CD14-positive monocyte (primary cell): ENCODE measurements around the gene VWA5B1. TPM values are rescaled to one million over a fixed set of nuclear protein-coding genes. Genes with fewer than 3 reads are reported as not detected.

Experiments
- DNase-seq, 3 donors: peaks; one replicate each; pipeline ENCODE4 v3.0.0-alpha.2; 2011 to 2022
- H2AFZ ChIP-seq: 2 replicates; pipeline ENCODE4 v1.6.0; 2012; ENCODE audit warnings: mild to moderate bottlenecking, low read depth, low read length, inconsistent platforms; ENCODE audit not compliant: insufficient read depth, poor library complexity, severe bottlenecking
- H3K27ac ChIP-seq, 2 donors: 1 replicate in 1 of 2; 2 replicates in 1 of 2; pipeline ENCODE4 v1.5.1; 2012 to 2013; ENCODE audit warnings: low read length in 2 of 2, control low read depth in 1 of 2, inconsistent platforms in 1 of 2, low read depth in 1 of 2, mild to moderate bottlenecking in 1 of 2
- H3K27me3 ChIP-seq, 2 donors: one replicate each; pipeline versions ENCODE4 v1.6.0 to v1.6.1; 2011 to 2013; ENCODE audit warnings: low read length in 2 of 2; ENCODE audit not compliant: control insufficient read depth in 2 of 2, insufficient read depth in 2 of 2
- H3K36me3 ChIP-seq, 2 donors: replicated peaks in 1 of 2; 1 replicate in 1 of 2; 2 replicates in 1 of 2; pipeline versions ENCODE4 v1.5.1 to v1.6.1; 2012 to 2013; ENCODE audit warnings: low read length in 2 of 2, control low read depth in 1 of 2, inconsistent platforms in 1 of 2, mild to moderate bottlenecking in 1 of 2; ENCODE audit not compliant: insufficient read depth in 2 of 2, control insufficient read depth in 1 of 2
- H3K4me1 ChIP-seq, 2 donors: 1 replicate in 1 of 2; 2 replicates in 1 of 2; pipeline versions ENCODE4 v1.5.1 to v1.6.1; 2012 to 2013; ENCODE audit warnings: low read length in 2 of 2, control low read depth in 1 of 2, inconsistent platforms in 1 of 2, mild to moderate bottlenecking in 1 of 2, moderate library complexity in 1 of 2; ENCODE audit not compliant: insufficient read depth in 2 of 2, control insufficient read depth in 1 of 2
- H3K4me2 ChIP-seq: replicated peaks from 2 replicates; pipeline ENCODE3; 2012; ENCODE audit warnings: low read length, moderate library complexity, mild to moderate bottlenecking; ENCODE audit not compliant: poor library complexity, severe bottlenecking; ENCODE audit errors: extremely low read depth
- H3K4me3 ChIP-seq, 3 experiments: fragments of 200-600 bp in 1 of 3; sonication (generic) in 1 of 3; replicated peaks in 1 of 3; 1 replicate in 2 of 3; 2 replicates in 1 of 3; pipeline ENCODE4 v1.5.1; 2011 to 2013; ENCODE audit warnings: low read length in 3 of 3, mild to moderate bottlenecking in 3 of 3, control low read depth in 2 of 3, low read depth in 2 of 3, inconsistent platforms in 1 of 3, moderate library complexity in 1 of 3
- H3K79me2 ChIP-seq: 2 replicates; pipeline ENCODE4 v1.6.0; 2012; ENCODE audit warnings: mild to moderate bottlenecking, control low read depth, inconsistent platforms, low read length, moderate library complexity; ENCODE audit not compliant: insufficient read depth
- H3K9ac ChIP-seq: 2 replicates; pipeline ENCODE4 v1.6.0; 2017; ENCODE audit warnings: low read length, mild to moderate bottlenecking; ENCODE audit not compliant: insufficient read depth, poor library complexity, severe bottlenecking
- H3K9me3 ChIP-seq, 2 donors: replicated peaks in 1 of 2; 1 replicate in 1 of 2; 2 replicates in 1 of 2; pipeline versions ENCODE4 v1.5.1 to v1.6.1; 2012 to 2013; ENCODE audit warnings: low read length in 2 of 2, control low read depth in 1 of 2; ENCODE audit not compliant: control insufficient read depth in 1 of 2, insufficient read depth in 1 of 2
- H4K20me1 ChIP-seq: 2 replicates; pipeline ENCODE4 v1.6.0; 2012; ENCODE audit warnings: mild to moderate bottlenecking, low read length, control low read depth, moderate library complexity; ENCODE audit not compliant: insufficient read depth
- H3K27ac Mint-ChIP-seq, 7 donors: one replicate each; pipeline ENCODE4 v1.8.0; 2020; ENCODE audit warnings: mild to moderate bottlenecking in 7 of 7, mixed read lengths in 7 of 7, moderate library complexity in 6 of 7, inconsistent platforms in 2 of 7
- H3K27me3 Mint-ChIP-seq, 3 donors: one replicate each; pipeline ENCODE4 v1.8.0; 2021 to 2022; ENCODE audit warnings: low read depth in 3 of 3, mild to moderate bottlenecking in 3 of 3, mixed read lengths in 3 of 3, moderate library complexity in 3 of 3, inconsistent platforms in 1 of 3
- H3K36me3 Mint-ChIP-seq, 2 donors: one replicate each; pipeline ENCODE4 v1.8.0; 2020; ENCODE audit warnings: mixed read lengths in 2 of 2, inconsistent platforms in 1 of 2, mild to moderate bottlenecking in 1 of 2
- H3K4me1 Mint-ChIP-seq: one replicate; pipeline ENCODE4 v1.8.0; 2020; ENCODE audit warnings: mild to moderate bottlenecking, mixed read lengths
- H3K4me3 Mint-ChIP-seq, 2 donors: one replicate each; pipeline ENCODE4 v1.8.0; 2020; ENCODE audit warnings: mild to moderate bottlenecking in 2 of 2, mixed read lengths in 2 of 2, moderate library complexity in 1 of 2
- H3K9me3 Mint-ChIP-seq, 7 donors: one replicate each; pipeline ENCODE4 v1.8.0; 2020 to 2022; ENCODE audit warnings: mixed read lengths in 7 of 7, mild to moderate bottlenecking in 6 of 7, moderate library complexity in 6 of 7, inconsistent platforms in 2 of 7
- CTCF ChIP-seq: fragments of 200-600 bp; IDR thresholded peaks from one replicate; pipeline ENCODE4 v1.8.0; 2022; ENCODE audit warnings: antibody characterized with exemption, mild to moderate bottlenecking
- WGBS: methylation state at CpG from one replicate; pipeline ENCODE4 v1.1.5; 2013; ENCODE audit warnings: missing lambda C conversion rate; ENCODE audit not compliant: insufficient coverage; 5-methylcytosine and 5-hydroxymethylcytosine counted together
- intact Hi-C, 2 donors: fragments of 100-400 bp; cut with micrococcal nuclease; formaldehyde crosslinking; loops; one replicate each; pipeline versions ENCODE4 v1.15.0 to v1.15.1; 2023
- polyA plus RNA-seq, 3 donors: library from polyadenylated mRNA; depleted of rRNA in 1 of 3; unstranded in 2 of 3; stranded (reverse) in 1 of 3; fragments of 300-500 nt in 2 of 3; fragments of >200 nt in 1 of 3; fragmentation: Illumina TruSeq in 2 of 3; gene quantifications; 1 replicate in 2 of 3; 2 replicates in 1 of 3; pipeline ENCODE4 v1.2.3, GENCODE V29; 2012 to 2021

Gene VWA5B1
- polyA plus RNA-seq, 3 donors = not detected

GRCh38 chr1:20382711-20383110 is 92.0 kb downstream of the VWA5B1 start:
- no peaks in the 10 kb centered on the region for H3K4me1 Mint-ChIP-seq
- Histone ChIP-seq H3K4me1 (no peaks in the 10 kb centered on the region), H2AFZ (no peak overlapping the region), H3K27me3 (peaks cover 0 to 19% of the 10 kb centered on the region in 2 donors), H3K4me2 (no peak overlapping the region), H3K36me3 (no peaks in the 10 kb centered on the region), H3K79me2 (no peaks in the 10 kb centered on the region), H3K4me3 (no peak overlapping the region), H3K9me3 (no peaks in the 10 kb centered on the region), H3K9ac (no peak overlapping the region), H3K27ac (no peak overlapping the region), H4K20me1 (no peaks in the 10 kb centered on the region)
- H3K27me3 Mint-ChIP-seq = peaks cover 28 to 43% (median 35%) of the 10 kb centered on the region in 3 donors
- H3K4me3 Mint-ChIP-seq = no peak overlapping the region
- no peak for DNase-seq
- no peaks in the 10 kb centered on the region for H3K36me3 Mint-ChIP-seq
- no peak for TF ChIP-seq CTCF
- intact Hi-C loops = no loop called here
- H3K9me3 Mint-ChIP-seq = no peaks in the 10 kb centered on the region
- no CpG with 5 or more reads among the region's 8 CpGs for WGBS
- H3K27ac Mint-ChIP-seq = no peak overlapping the region

- H3K4me1 ChIP-seq = no peaks in the 10 kb centered on the region
- H3K9ac ChIP-seq = no peak overlapping the region
- TF ChIP-seq CTCF = no peak
- H3K27ac ChIP-seq = no peak overlapping the region
- Mint-ChIP-seq H3K36me3 (no peaks in the 10 kb centered on the region), H3K9me3 (no peaks in the 10 kb centered on the region), H3K27ac (no peak overlapping the region), H3K4me3 (no peak overlapping the region), H3K4me1 (no peaks in the 10 kb centered on the region), H3K27me3 (peaks cover 30 to 42% (median 38%) of the 10 kb centered on the region in 3 donors)
- H3K36me3 ChIP-seq = no peaks in the 10 kb centered on the region
- H3K4me2 ChIP-seq = no peak overlapping the region
- no peaks in the 10 kb centered on the region for H4K20me1 ChIP-seq
- no peak overlapping the region for H3K4me3 ChIP-seq
- WGBS = 25% methylated on average over 2 of the region's 3 CpGs
- no peaks in the 10 kb centered on the region for H3K9me3 ChIP-seq
- H3K79me2 ChIP-seq = no peaks in the 10 kb centered on the region
- H3K27me3 ChIP-seq = peaks cover 0 to 19% of the 10 kb centered on the region in 2 donors
- no peak overlapping the region for H2AFZ ChIP-seq
- no peak for DNase-seq
- intact Hi-C loops = no loop called here
These were observed 93.0 kb downstream of the VWA5B1 start for GRCh38 chr1:20383631-20384030.
